K562 (cell line): ENCODE results near the gene PIK3R4. TPM values are rescaled to one million over a fixed set of nuclear protein-coding genes. Genes with fewer than 3 reads are reported as not detected.

Experiments used
- ATAC-seq: fragments of 200-7000 bp; cut with Tn5 transposase; 3 replicates; pipeline ENCODE4 v1.9.1; 2020; ENCODE audit warnings: moderate library complexity
- BruUV-seq: library from RNA; stranded (reverse); fragments of 400-500 nt; replicated peaks from 2 replicates; lab custom pipeline; 2021; lab: Mats Ljungman, UMichigan
- CTCF ChIA-PET: fragments of 300-600 bp; formaldehyde crosslinking; extraction: SDS; loops from one replicate; lab custom pipeline; 2021; ENCODE audit warnings: low intra/inter-chr PET ratio; lab: Yijun Ruan, JAX
- POLR2A ChIA-PET: fragments of 300-600, 350-650 bp; sonication (Branson Sonifier 250); formaldehyde crosslinking; extraction: SDS; loops from one replicate; lab custom pipeline; 2021; ENCODE audit warnings: antibody characterized with exemption, inconsistent platforms; lab: Yijun Ruan, JAX
- DNase-seq, 4 experiments: peaks; one replicate each; pipeline versions ENCODE4 v3.0.0 to v3.0.0-alpha.2; 2011 to 2018; ENCODE audit warnings: low spot score in 3 of 4, mixed read lengths in 3 of 4; ENCODE audit errors: extremely low read depth in 1 of 4
- FAIRE-seq: peaks from 2 replicates; lab custom pipeline; 2011; peaks lifted over from hg19 to GRCh38; lab: Jason Lieb, UNC
- H2AFZ ChIP-seq: 2 replicates; pipeline ENCODE4 v1.6.0; 2011; ENCODE audit warnings: low read depth, low read length, control low read depth, inconsistent platforms
- H3K27ac ChIP-seq: fragments of 200-600 bp; 3 replicates; pipeline ENCODE4 v1.8.0; 2011; ENCODE audit warnings: low read depth, mild to moderate bottlenecking, control low read depth, inconsistent platforms, low read length, moderate library complexity, mixed read lengths; ENCODE audit errors: extremely low read depth
- H3K27me3 ChIP-seq, 2 experiments: fragments of 300-600 bp in 1 of 2; 2 replicates in 1 of 2; 3 replicates in 1 of 2; pipeline versions ENCODE4 v1.6.0 to v1.8.0; 2011; ENCODE audit warnings: inconsistent platforms in 2 of 2, low read length in 2 of 2, mild to moderate bottlenecking in 1 of 2, mixed read lengths in 1 of 2, moderate library complexity in 1 of 2; ENCODE audit not compliant: control insufficient read depth in 2 of 2, insufficient read depth in 2 of 2
- H3K36me3 ChIP-seq: fragments of 300-600 bp; 3 replicates; pipeline ENCODE4 v1.8.0; 2011; ENCODE audit warnings: mild to moderate bottlenecking, low read length, inconsistent platforms; ENCODE audit not compliant: control insufficient read depth, insufficient read depth
- H3K4me1 ChIP-seq, 2 experiments: fragments of 200-600 bp in 1 of 2; replicated peaks in 1 of 2; 2 replicates in 1 of 2; 3 replicates in 1 of 2; pipeline versions ENCODE4 v1.5.1 to v1.8.0; 2011; ENCODE audit warnings: inconsistent platforms in 2 of 2, low read length in 2 of 2, mild to moderate bottlenecking in 1 of 2, mixed read lengths in 1 of 2, moderate library complexity in 1 of 2; ENCODE audit not compliant: control insufficient read depth in 2 of 2, insufficient read depth in 2 of 2
- H3K4me2 ChIP-seq: 2 replicates; pipeline ENCODE4 v1.6.1; 2011; ENCODE audit warnings: low read length, control low read depth, inconsistent platforms, mixed read lengths; ENCODE audit not compliant: insufficient read depth
- H3K4me3 ChIP-seq: fragments of 200-600 bp; sonication (generic), shearing (Covaris generic); 2 replicates; pipeline ENCODE4 v1.5.1; 2016; ENCODE audit warnings: control low read depth, inconsistent platforms
- H3K79me2 ChIP-seq: fragments of 200-600 bp; 3 replicates; pipeline ENCODE4 v1.8.0; 2011; ENCODE audit warnings: low read length, inconsistent platforms; ENCODE audit not compliant: control insufficient read depth, insufficient read depth
- H3K9ac ChIP-seq, 2 experiments: 2 replicates each; pipeline versions ENCODE4 v1.6.0 to v1.6.1; 2011; ENCODE audit warnings: low read depth in 2 of 2, low read length in 2 of 2, control low read depth in 1 of 2, inconsistent platforms in 1 of 2, mild to moderate bottlenecking in 1 of 2, mixed read lengths in 1 of 2; ENCODE audit not compliant: insufficient read depth in 1 of 2
- H3K9me1 ChIP-seq: one replicate; pipeline ENCODE4 v1.6.0; 2011; ENCODE audit warnings: inconsistent platforms, mild to moderate bottlenecking, low read length, moderate library complexity; ENCODE audit not compliant: control insufficient read depth, insufficient read depth
- H3K9me3 ChIP-seq: replicated peaks from 2 replicates; pipeline ENCODE4 v1.5.1; 2011; ENCODE audit warnings: low read depth, low read length, inconsistent platforms; ENCODE audit not compliant: control insufficient read depth, insufficient read depth
- H4K20me1 ChIP-seq: replicated peaks from 2 replicates; pipeline ENCODE4 v1.6.1; 2011; ENCODE audit warnings: low read length, inconsistent platforms, mixed read lengths; ENCODE audit not compliant: control insufficient read depth, insufficient read depth
- KLF10 ChIP-seq: fragments of 250-450 bp; sonication (Bioruptor Pico); IDR thresholded peaks from 2 replicates; pipeline ENCODE4 v1.6.1; 2021; ENCODE audit warnings: matching md5 sums
- THAP12 ChIP-seq: fragments of 250-450 bp; sonication (Bioruptor Pico); IDR thresholded peaks from 2 replicates; pipeline ENCODE4 v1.9.0; 2021; ENCODE audit warnings: mild to moderate bottlenecking, inconsistent platforms
- ZFP36 ChIP-seq: fragments of 150-350 bp; IDR thresholded peaks from 2 replicates; pipeline ENCODE4 v1.6.1; 2018; ENCODE audit warnings: low read length, low read depth; ENCODE audit not compliant: partially characterized antibody
- WGBS: fragments of 100-300 bp; shearing (Covaris generic); methylation state at CpG from one replicate; pipeline ENCODE4 v1.1.6; 2016; ENCODE audit warnings: low coverage, mixed read lengths; ENCODE audit not compliant: insufficient coverage; ENCODE audit errors: missing lambda C conversion rate; 5-methylcytosine and 5-hydroxymethylcytosine counted together
- in situ Hi-C: fragments of 300-500 bp; cut with MboI; formaldehyde crosslinking; loops from 4 replicates; pipeline ENCODE4 v1.15.0; 2018; ENCODE audit warnings: inconsistent platforms, mixed read lengths
- intact Hi-C: fragments of 100-400 bp; cut with micrococcal nuclease; formaldehyde crosslinking; loops from 2 replicates; pipeline ENCODE4 v1.14.2; 2022
- polyA plus RNA-seq, 8 experiments: library from polyadenylated mRNA; depleted of rRNA in 4 of 8; stranded (reverse) in 5 of 8; unstranded in 3 of 8; fragments of >200 nt; fragmentation: Nextera tagmentation in 2 of 8; fragmentation: Illumina TruSeq in 1 of 8; extraction: Ambion mirVana in 2 of 8; extraction: Trizol in 1 of 8; gene quantifications; 2 replicates each; pipeline versions ENCODE4 v1.2.1 to v1.2.3, GENCODE V29; 2011 to 2014; ENCODE audit warnings: inconsistent platforms in 1 of 8, missing spikeins in 1 of 8
- total RNA-seq, 7 experiments: library from RNA; depleted of rRNA in 6 of 7; stranded (reverse); fragments of >200 nt in 6 of 7; fragmentation: Illumina TruSeq in 2 of 7; extraction: Trizol in 2 of 7; gene quantifications; 2 replicates each; pipeline versions ENCODE4 v1.2.1 to v1.2.3, GENCODE V29; 2011 to 2021; ENCODE audit warnings: low replicate concordance in 1 of 7

The PIK3R4 gene
- total and polyA plus RNA-seq, 9 of the 15 experiments (the other 6 are each of a cell fraction or from before 2014, with no cell fraction given): 20.6 to 45.8 (median 26.0) TPM

GRCh38 chr3:130688697-130689470, 57.7 kb downstream of the PIK3R4 start:
- H3K9ac ChIP-seq: no peak overlapping the region
- no peak for FAIRE-seq
- H3K27me3 ChIP-seq: no peaks in the 10 kb centered on the region
- BruUV-seq: no TSS peak
- WGBS: 90% methylated on average over 3 of the region's 3 CpGs
- H4K20me1 ChIP-seq: no peaks in the 10 kb centered on the region
- H3K4me3 ChIP-seq: no peak overlapping the region
- H3K27ac ChIP-seq: no peak overlapping the region
- H2AFZ ChIP-seq: no peak overlapping the region
- in situ Hi-C loops: no loop called here
- TF ChIP-seq ZFP36 (no peak), KLF10 (no peak), THAP12 (CRISPR knock-in tag) (no peak)
- H3K9me3 ChIP-seq: no peaks in the 10 kb centered on the region
- no peak overlapping the region for H3K4me2 ChIP-seq
- ATAC-seq: no peak
- intact Hi-C loops: no loop called here
- H3K79me2 ChIP-seq: no peaks in the 10 kb centered on the region
- DNase-seq: no peak
- ChIA-PET POLR2A (no interaction called here), CTCF (no interaction called here)
- H3K4me1 ChIP-seq: no peaks in the 10 kb centered on the region
- H3K36me3 ChIP-seq: peaks cover 45% of the 10 kb centered on the region
- no peaks in the 10 kb centered on the region for H3K9me1 ChIP-seq
